Caki2 (cell line): Measurements from ENCODE around the gene DAPK1. TPM values are rescaled to one million over a fixed set of nuclear protein-coding genes. Genes with fewer than 3 reads are reported as not detected.

Source experiments
- DNase-seq: peaks from one replicate; pipeline ENCODE4 v3.0.0-alpha.2; 2015; ENCODE audit warnings: low read depth
- in situ Hi-C: cut with HindIII; loops from 2 replicates; pipeline ENCODE4 v1.10.0; 2016; ENCODE audit warnings: low sequenced_read_pairs, low pct_unique_long_range_greater_than_20kb, mixed read lengths
- total RNA-seq: library from RNA; depleted of rRNA; stranded (reverse); fragments of >200 nt; shearing (Covaris generic); gene quantifications from 2 replicates; pipeline ENCODE4 v1.2.3, GENCODE V29; 2014; ENCODE audit warnings: low replicate concordance

Gene DAPK1
- total RNA-seq, 1 experiment from 2014 or later: 20.9 TPM

GRCh38 chr9:87664153-87665060 lies 166.7 kb downstream of the DAPK1 start:
- no peak for DNase-seq
- in situ Hi-C loops: no loop called here

GRCh38 chr9:87665505-87665904 lies 167.8 kb downstream of the DAPK1 start:
- in situ Hi-C loops: no loop called here
- no peak for DNase-seq

GRCh38 chr9:87667164-87667738 lies 169.6 kb downstream of the DAPK1 start:
- DNase-seq: peak; percentile 19
- in situ Hi-C loops: no loop called here

- in situ Hi-C loops: no loop called here
Observed at GRCh38 chr9:87668222-87668621, 170.6 kb downstream of the DAPK1 start.

GRCh38 chr9:87668722-87669121 lies 171.1 kb downstream of the DAPK1 start:
- DNase-seq: no peak
- in situ Hi-C loops: no loop called here

More at GRCh38 chr9:87668222-87668621, 170.6 kb downstream of the DAPK1 start:
- DNase-seq: no peak

GRCh38 chr9:87670572-87671264 lies 173.1 kb downstream of the DAPK1 start:
- in situ Hi-C loops: no loop called here
- no peak for DNase-seq

GRCh38 chr9:87671478-87671877 lies 173.8 kb downstream of the DAPK1 start:
- no peak for DNase-seq
- in situ Hi-C loops: no loop called here

GRCh38 chr9:87671925-87672324 lies 174.3 kb downstream of the DAPK1 start:
- in situ Hi-C loops: no loop called here
- DNase-seq: no peak

GRCh38 chr9:87672586-87672985 lies 174.9 kb downstream of the DAPK1 start:
- in situ Hi-C loops: no loop called here
- no peak for DNase-seq

GRCh38 chr9:87673446-87674120 lies 175.9 kb downstream of the DAPK1 start:
- DNase-seq: no peak
- in situ Hi-C loops: no loop called here

GRCh38 chr9:87674565-87675299 lies 177.1 kb downstream of the DAPK1 start:
- no peak for DNase-seq
- in situ Hi-C loops: no loop called here

GRCh38 chr9:87675906-87676515 lies 178.3 kb downstream of the DAPK1 start:
- DNase-seq: no peak
- in situ Hi-C loops: no loop called here

- in situ Hi-C loops: no loop called here
Observed at GRCh38 chr9:87676976-87677775, 179.5 kb downstream of the DAPK1 start.

GRCh38 chr9:87677776-87678587 lies 180.3 kb downstream of the DAPK1 start:
- no peak for DNase-seq
- in situ Hi-C loops: no loop called here

More at GRCh38 chr9:87676976-87677775, 179.5 kb downstream of the DAPK1 start:
- DNase-seq: no peak

GRCh38 chr9:87678650-87679355 lies 181.1 kb downstream of the DAPK1 start:
- in situ Hi-C loops: no loop called here
- peak; percentile 51 for DNase-seq
